NK-92 (cell line): ENCODE measurements around the gene SEMA6A.
"Not testable (repeated sequence)": the region's sequence is repeated elsewhere in the genome, so short reads cannot be mapped to it uniquely, and the experiment has no call there.

Experiments
- DNase-seq: peaks from one replicate; lab custom pipeline; 2025; ENCODE audit not compliant: unreplicated experiment; lab: John Stamatoyannopoulos, UW

Gene SEMA6A

DNA sequence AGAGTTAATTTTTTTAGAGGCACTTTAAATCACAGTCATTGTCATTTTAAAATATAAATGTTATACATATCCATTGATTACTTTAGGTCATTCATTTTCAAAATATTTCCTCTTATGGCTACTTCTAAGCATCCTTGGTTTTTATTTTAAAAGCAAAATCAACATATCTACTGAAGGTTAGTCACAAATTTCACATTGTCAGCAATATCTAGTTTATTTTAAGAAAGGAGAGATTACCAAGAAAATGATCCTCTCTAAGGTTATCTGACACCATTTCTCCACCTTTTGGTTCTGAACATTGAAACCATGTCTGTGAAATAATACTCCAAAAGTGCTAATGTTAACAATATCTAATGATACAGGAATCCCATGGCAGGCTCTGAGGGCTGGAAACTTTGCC, 24.5 kb downstream of the SEMA6A start:
- no peak for DNase-seq

DNA sequence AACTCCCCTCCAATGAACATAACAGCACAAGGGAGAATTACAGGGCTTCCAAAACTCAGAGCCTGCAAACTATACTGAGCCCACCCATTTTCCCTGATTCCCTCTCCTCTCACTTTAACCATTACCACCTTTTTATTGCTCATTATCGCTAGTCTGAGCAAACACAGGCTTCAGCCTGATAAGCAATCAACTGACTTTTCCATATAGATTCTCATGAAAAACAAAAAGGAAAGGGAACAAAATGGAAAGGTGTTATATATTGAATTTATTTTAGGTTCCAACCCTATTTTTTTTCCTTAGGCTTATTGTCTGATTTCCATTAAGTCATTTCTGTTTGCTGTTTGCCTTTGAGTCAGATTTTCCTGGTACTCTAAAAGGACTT, 27.9 kb downstream of the SEMA6A start:
- DNase-seq: no peak

GRCh38 chr5:116546033-116546742, 28.4 kb downstream of the SEMA6A start:
- no peak for DNase-seq

DNA sequence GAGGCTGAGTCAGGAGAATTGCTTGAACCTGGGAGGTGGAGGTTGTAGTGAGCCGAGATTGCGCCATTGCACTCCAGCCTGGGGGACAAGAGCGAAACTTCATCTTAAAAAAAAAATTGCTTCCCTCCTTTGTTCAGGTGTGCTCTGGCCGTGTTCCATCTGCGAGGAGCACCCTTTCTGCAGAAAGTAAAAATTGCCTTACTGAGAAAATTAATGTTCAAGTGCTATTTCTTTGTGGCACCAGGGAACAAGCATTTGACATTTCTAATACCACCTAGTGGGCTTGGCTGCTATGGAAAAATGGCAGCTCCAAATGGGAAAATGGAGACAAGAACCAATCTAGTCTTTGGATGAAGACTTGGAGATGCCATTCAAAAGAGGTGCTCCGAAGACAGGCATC, 29.2 kb downstream of the SEMA6A start:
- DNase-seq: not testable (repeated sequence)

DNA sequence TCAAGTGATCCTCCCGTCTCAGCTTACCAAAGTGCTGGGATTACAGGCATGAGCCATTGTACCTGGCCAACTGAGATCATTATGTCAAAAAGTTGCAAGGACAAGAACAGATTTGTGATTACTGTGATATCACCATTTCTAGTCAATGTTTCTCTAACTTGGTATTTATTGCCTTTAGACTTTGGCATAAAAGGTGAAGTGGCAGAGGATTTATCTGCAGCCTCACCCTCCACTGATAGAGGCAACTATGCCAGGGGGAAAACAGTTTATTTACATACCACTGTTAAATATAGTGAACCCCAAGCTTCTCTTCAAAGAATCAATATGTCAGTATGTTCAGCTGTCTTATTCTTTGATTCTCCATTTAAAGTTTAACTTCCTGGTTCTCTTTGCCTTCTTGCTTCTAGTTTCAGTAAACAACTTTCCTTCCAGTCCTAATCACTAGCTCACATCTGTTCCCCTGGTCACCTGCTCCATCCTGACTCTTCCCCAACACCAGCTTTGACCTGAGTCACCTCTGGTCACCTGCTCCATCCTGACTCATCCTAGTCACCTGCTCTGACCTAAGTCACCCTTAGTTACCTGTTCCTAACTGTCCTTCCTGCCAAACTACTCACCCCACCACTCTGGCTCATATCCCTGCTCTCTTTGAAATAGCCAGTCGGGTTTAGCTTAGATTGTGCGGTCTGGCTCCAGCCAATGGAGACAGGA, 29.9 kb downstream of the SEMA6A start:
- DNase-seq: no peak

DNA sequence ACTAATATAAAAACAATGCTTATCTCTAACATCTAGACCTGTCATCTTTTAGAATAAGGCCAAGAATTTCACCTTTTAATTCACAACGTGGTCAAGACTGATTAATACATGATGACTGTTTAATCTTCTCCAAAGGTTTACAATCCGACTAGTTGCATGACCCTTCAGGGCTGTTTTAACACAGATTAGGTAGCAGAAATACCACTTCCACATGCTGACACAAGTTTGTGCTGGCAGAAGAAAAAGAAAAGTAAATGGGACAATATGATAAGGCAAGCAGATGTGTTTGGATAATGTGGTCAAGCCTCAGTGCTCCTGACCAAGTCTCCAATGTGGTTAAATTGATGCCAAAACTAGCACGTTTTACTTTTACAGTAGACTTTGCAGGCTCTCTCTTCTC, 31.1 kb downstream of the SEMA6A start:
- no peak for DNase-seq

GRCh38 chr5:116542619-116543018, 32.0 kb downstream of the SEMA6A start:
- no peak for DNase-seq

- no peak for DNase-seq
These were observed 35.4 kb downstream of the SEMA6A start for GRCh38 chr5:116539222-116539621.

DNA sequence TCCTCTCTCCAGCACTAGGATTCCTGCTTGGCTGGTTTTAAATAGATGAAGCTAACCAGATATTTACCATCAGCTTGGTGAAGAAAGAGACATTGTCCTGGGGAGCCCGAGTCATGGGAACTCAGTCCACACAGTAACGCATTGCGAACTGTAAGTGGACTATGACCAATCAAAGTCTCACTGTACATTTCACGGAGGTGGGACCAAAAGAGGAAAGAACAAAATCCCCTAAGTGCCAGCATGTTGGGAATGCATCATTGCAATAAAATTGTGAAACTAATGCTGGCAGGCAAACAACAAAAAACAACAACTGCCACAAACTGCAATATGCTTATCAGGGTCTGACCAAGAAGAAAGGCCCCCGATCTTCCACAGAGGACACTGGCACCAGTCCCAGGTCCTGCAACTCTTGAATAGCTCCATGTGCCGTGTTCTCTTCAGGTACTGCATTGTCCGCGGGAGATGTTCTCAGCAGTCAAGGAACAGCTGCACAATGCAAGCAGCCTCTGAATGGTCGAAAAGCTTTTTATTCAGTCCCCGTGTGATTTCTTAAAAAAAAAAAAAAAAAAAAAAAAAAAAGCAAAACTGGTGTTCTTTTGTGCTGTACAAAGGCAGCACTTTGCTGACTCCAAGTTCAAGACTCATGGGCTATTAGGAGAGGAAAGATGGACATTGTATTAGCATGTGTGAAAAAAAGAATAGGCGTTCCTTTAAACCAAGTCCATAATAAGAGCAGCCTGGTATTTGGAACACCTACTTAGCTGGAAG, 38.1 kb downstream of the SEMA6A start:
- no peak for DNase-seq

GRCh38 chr5:116534964-116535651, 39.5 kb downstream of the SEMA6A start:
- DNase-seq: no peak

DNA sequence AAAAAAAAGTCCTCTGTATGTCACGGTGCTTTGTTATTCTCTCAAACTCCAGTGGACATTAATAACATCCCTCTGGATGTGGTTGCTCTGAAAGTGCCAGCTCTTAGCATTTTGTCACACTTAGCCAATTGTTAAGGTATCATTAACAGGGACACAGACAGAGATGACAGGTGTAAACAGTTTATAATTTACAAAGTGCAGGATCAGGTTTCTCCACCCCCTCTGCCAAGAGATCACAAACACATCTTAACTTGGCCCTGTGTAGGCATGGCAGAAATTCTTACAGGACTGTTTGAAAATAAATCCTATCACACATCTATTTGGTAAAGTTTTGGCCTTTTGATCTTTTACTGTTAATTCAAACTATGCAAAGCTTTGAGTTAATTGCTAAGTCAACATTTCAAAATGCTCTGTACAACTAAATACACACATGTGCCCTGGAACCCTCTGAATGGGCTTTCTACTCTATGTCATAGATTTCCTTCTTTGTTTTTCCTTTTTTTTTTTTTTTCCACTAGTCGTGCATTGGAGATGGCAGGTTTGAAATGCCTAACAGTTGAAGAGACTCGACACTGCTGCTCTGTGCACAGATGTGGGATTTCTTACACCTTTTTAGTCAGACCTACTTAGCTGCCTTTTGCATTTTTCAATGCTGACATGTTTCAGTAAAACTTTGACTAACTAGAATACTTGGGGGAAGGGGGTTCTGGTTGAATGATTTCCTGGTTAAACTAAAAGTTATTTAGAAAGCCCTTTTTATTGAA, 41.7 kb downstream of the SEMA6A start:
- DNase-seq: no peak

DNA sequence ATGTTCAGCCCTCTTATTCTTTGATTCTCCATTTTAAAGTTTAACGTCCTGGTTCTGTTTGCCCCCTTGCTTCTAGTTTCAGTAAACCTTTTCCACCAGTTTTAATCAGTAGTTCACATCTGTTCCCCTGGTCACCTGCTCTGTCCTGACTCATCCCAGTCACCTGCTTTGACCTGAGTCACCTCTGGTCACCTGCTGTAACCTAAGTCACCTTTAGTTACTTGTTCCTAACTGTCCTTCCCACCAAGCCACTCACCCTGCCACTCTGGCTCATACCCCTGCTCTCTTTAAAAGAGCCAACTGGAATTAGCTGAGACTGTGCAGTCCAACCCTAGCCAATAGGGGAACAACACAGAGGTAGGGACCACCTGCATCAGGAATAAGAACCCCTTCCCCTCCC, 43.0 kb downstream of the SEMA6A start:
- no peak for DNase-seq

DNA sequence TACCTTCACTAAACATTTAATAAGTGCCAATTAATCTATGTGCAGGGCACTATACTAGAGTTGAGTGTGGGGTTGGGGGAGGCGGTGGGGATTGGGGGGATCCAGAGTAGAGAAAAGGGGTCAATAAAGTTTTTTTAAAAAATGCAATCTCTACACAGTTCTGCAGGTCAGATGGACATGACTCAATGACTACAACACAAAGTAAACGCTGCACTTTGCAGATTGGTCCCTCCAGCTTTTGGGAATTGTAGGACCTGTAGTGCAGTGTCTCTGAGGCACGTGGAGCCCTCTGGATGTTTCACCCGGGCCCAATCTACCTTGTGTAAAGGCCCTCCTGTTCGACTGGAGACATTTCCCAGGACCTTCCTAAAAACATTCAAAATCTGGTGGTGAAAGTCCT, 43.5 kb downstream of the SEMA6A start:
- no peak for DNase-seq

GRCh38 chr5:116530276-116530675, 44.3 kb downstream of the SEMA6A start:
- DNase-seq: no peak

- no peak for DNase-seq
These were observed 45.0 kb downstream of the SEMA6A start for GRCh38 chr5:116529615-116530014.

GRCh38 chr5:116528519-116529234, 45.9 kb downstream of the SEMA6A start:
- no peak for DNase-seq

DNA sequence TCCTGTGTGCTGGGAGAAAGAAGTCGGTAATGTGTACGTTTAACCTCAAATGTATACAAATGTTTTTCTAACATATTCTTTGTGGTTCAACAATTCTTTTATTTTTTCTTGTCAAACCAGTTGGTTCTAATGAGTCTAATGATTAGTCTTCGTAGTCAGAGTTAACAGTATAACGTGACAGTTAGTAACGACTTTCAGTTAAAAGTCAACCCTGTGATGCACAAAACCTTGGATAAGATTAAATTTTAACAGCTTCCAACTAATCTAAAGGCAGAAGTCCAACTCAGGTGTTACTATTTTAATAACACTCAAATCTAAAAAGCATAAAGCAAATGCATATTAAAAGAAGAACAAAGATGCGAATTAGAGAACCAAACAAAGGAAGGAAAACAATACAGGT, 47.0 kb downstream of the SEMA6A start:
- DNase-seq: no peak

GRCh38 chr5:116525674-116526073, 48.9 kb downstream of the SEMA6A start:
- no peak for DNase-seq

DNA sequence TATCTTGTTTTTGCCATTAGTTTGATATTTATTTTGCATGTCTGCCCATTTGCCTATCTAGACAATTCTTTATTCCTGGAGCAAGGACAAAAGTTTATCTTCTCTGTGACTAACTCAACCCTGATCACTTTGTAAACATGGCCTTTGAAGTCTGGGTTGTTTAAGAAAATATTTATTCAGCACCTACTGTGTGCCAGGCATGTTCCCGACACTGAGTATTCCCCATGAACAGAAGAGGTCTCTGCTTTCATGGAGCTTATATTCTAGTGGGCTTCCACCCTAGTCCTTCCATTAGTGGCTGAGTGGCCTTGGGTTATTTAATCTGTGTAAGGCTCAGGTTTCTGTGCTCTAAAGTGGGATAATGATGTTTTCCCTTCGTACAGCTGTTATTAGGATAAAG, 49.7 kb downstream of the SEMA6A start:
- no peak for DNase-seq
